NCI-H446 treated with DMSO at 0.1 percent for 48 hours (cell line): ENCODE measurements around the gene BARX2.
"Not testable (repeated sequence)": the region's sequence is repeated elsewhere in the genome, so short reads cannot be mapped to it uniquely, and the experiment has no call there.

Experiments used
- DNase-seq: peaks from one replicate; lab custom pipeline; 2025; lab: John Stamatoyannopoulos, UW

Gene BARX2

GRCh38 chr11:129375751-129376657 lies at the start of gene BARX2:
TSS of gene BARX2 (plus strand) at chr11:129375848. CDS start at chr11:129376036, 188 bp downstream.
- no peak for DNase-seq

GRCh38 chr11:129326921-129327320 lies 48.7 kb upstream of the BARX2 start:
- DNase-seq: no peak

- DNase-seq: not testable (repeated sequence)
Observed at GRCh38 chr11:129327708-129328107, 47.9 kb upstream of the BARX2 start.

GRCh38 chr11:129328756-129329155 lies 46.9 kb upstream of the BARX2 start:
- DNase-seq: no peak

GRCh38 chr11:129331217-129331616 lies 44.4 kb upstream of the BARX2 start:
- DNase-seq: no peak

- peak; percentile 95 for DNase-seq
Observed at GRCh38 chr11:129331871-129332274, 43.8 kb upstream of the BARX2 start.

- DNase-seq: no peak
Observed at GRCh38 chr11:129333873-129334272, 41.8 kb upstream of the BARX2 start.

- DNase-seq: not testable (repeated sequence)
Observed at GRCh38 chr11:129344301-129344940, 31.2 kb upstream of the BARX2 start.

GRCh38 chr11:129346916-129347315 lies 28.7 kb upstream of the BARX2 start:
- DNase-seq: no peak

- DNase-seq: no peak
Observed at GRCh38 chr11:129348813-129349212, 26.8 kb upstream of the BARX2 start.

GRCh38 chr11:129352676-129353075 lies 23.0 kb upstream of the BARX2 start:
- no peak for DNase-seq

- no peak for DNase-seq
Observed at GRCh38 chr11:129354691-129355090, 21.0 kb upstream of the BARX2 start.

- DNase-seq: no peak
Observed at GRCh38 chr11:129359748-129360147, 15.9 kb upstream of the BARX2 start.

GRCh38 chr11:129364143-129364654 lies 11.4 kb upstream of the BARX2 start:
- DNase-seq: peak; percentile 62

GRCh38 chr11:129365816-129366215 lies 9.8 kb upstream of the BARX2 start:
- DNase-seq: no peak

- no peak for DNase-seq
Observed at GRCh38 chr11:129366737-129367597, 8.7 kb upstream of the BARX2 start.

GRCh38 chr11:129368889-129369672 lies 6.6 kb upstream of the BARX2 start:
- DNase-seq: no peak

GRCh38 chr11:129370715-129371114 lies 4.9 kb upstream of the BARX2 start:
- DNase-seq: no peak

- DNase-seq: no peak
Observed at GRCh38 chr11:129372609-129373488, 2.8 kb upstream of the BARX2 start.

- DNase-seq: no peak
Observed at GRCh38 chr11:129373489-129373953, 2.1 kb upstream of the BARX2 start.
